Fibroblast of lung (primary cell): ENCODE measurements around the gene MYRIP.

Experiments used
- CTCF ChIP-seq, 2 donors: IDR thresholded peaks in 1 of 2; conservative IDR thresholded peaks in 1 of 2; 1 replicate in 1 of 2; 2 replicates in 1 of 2; pipeline ENCODE4 v1.5.1; 2011 to 2012; ENCODE audit warnings: low read length in 2 of 2, control low read depth in 1 of 2, inconsistent platforms in 1 of 2, low read depth in 1 of 2, mild to moderate bottlenecking in 1 of 2
- EZH2 ChIP-seq: IDR thresholded peaks from 2 replicates; pipeline ENCODE4 v1.5.1; 2012; ENCODE audit warnings: low read length, control low read depth, mild to moderate bottlenecking; ENCODE audit errors: missing control alignments

- TF ChIP-seq CTCF (conservative IDR thresholded peaks at IDR 0.05 in 1 of 2, IDR thresholded peaks at IDR 0.05 in 1 of 2; ENCODE audit: low read depth in 1 of 2, low read length in 2 of 2) (no peak), EZH2 (no peak)
Measured at GRCh38 chr3:40170395-40170794, 361.0 kb downstream of the MYRIP start.
